GM20000 (cell line): Measurements from ENCODE around the gene CYP2S1.
A peak's percentile ranks its signal among the peaks of the same experiment; 100 is the strongest.

ENCODE experiments used
- DNase-seq: peaks from one replicate; pipeline ENCODE4 v3.0.0; 2012; ENCODE audit warnings: low spot score
- TF ChIP-seq, protein P1 (sequence below): IDR thresholded peaks from 2 replicates; pipeline ENCODE4 v1.5.1; 2012; ENCODE audit warnings: mild to moderate bottlenecking, control low read depth; ENCODE audit errors: extremely low read depth, missing control alignments

CYP2S1 gene

DNA sequence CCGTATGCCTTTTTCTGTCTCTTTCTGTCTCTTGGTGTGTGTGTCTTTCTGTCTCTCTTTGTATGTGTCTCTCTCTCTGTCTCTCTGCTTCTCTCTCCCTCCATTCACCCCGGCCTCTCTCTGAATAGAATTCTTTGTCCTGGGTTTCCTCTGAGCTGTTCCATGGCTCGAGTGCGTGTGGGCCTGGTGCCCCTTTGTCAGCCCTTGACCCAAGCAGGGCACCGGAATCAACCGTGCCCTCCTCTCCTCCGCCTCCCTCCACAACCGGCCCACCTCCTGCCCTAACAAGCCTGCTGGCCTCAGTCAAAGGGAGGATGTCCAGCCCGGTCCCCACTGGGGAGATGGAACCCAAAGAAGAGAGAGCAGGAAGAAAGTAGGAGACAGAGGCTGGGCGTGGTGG is 29.2 kb downstream of the CYP2S1 start:
- TF ChIP-seq, protein P1, sequence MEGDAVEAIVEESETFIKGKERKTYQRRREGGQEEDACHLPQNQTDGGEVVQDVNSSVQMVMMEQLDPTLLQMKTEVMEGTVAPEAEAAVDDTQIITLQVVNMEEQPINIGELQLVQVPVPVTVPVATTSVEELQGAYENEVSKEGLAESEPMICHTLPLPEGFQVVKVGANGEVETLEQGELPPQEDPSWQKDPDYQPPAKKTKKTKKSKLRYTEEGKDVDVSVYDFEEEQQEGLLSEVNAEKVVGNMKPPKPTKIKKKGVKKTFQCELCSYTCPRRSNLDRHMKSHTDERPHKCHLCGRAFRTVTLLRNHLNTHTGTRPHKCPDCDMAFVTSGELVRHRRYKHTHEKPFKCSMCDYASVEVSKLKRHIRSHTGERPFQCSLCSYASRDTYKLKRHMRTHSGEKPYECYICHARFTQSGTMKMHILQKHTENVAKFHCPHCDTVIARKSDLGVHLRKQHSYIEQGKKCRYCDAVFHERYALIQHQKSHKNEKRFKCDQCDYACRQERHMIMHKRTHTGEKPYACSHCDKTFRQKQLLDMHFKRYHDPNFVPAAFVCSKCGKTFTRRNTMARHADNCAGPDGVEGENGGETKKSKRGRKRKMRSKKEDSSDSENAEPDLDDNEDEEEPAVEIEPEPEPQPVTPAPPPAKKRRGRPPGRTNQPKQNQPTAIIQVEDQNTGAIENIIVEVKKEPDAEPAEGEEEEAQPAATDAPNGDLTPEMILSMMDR = no peak

GRCh38 chr19:41223431-41224234 is 30.6 kb downstream of the CYP2S1 start:
- DNase-seq = peak; percentile 21
- TF ChIP-seq, protein P1 = no peak

More for the DNA sequence above, 29.2 kb downstream of the CYP2S1 start:
- no peak for DNase-seq

- no peak for DNase-seq
- TF ChIP-seq, protein P1 = no peak
Measured at GRCh38 chr19:41224632-41225031, 31.6 kb downstream of the CYP2S1 start.

GRCh38 chr19:41225238-41226052 is 32.4 kb downstream of the CYP2S1 start:
- TF ChIP-seq, protein P1 = no peak
- DNase-seq = no peak

DNA sequence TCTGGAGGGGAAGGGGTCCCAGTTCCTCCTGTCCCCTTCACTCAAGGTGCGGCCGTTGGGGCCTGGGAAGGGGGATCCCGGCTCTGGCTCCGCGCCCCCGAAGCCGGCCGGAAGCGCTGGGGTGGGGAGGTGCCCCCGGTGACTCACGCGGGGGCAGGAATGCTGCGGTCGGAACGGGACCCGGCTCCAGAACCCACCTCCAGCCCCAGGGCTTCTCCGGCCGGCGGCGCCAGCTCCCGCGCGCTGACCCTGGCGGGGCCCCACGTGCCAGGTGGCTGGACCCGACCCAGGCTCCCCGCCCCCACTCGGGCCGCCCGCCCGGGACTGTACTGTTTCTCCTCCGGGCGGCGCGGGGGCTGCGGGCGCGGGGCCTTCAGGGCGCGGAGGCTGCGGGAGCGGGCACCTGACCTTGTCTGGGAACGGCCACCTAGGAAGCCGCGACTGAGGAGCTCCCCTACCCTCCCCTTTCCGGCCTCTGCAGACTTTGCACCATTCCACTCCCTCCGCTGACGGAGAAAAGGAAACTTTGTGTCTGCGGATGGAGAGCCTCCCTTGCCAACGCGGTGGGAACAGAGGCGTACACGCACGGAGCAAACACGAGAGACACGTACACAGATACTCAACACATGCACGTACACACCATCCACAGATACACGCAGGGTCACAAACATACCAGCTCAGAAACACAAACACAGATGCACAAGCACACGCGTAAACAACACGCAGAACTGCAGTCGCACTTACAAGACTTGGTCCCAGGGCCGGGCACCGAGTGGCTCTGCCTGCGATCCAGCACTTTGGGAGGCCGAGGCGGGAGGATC is 33.2 kb downstream of the CYP2S1 start:
- peak; percentile 64 for DNase-seq
- TF ChIP-seq, protein P1 = no peak

DNA sequence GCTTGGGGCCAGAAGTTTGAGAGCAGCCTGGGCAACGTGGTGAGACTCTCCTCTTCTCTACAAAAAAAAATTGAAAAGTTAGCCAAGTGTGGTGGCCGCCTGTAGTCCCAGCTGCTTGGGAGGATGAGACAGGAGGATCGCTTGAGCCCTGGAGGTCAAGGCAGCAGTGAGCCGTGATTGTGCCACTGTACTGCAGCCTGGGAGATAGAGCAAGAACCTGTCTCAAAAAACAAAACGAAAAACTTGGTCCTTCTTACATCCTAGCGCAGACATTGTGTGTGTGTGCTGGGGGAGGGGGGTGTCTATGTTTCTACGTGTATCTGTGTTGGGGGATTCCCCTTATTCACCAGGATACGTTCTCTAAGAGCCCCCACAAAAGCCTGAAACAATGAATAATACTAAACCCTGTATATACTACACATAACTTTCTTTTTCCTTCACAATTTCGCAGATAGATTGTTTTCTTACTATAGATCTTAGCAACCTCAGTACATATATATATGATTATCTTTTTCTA is 33.9 kb downstream of the CYP2S1 start:
- no peak for DNase-seq
- TF ChIP-seq, protein P1 = no peak
